Kidney (tissue), 14 donors: Measurements from ENCODE around the gene TLE1. TPM values are rescaled to one million over a fixed set of nuclear protein-coding genes. Genes with fewer than 3 reads are reported as not detected.

Source experiments
- DNase-seq, 5 donors: peaks; one replicate each; pipeline ENCODE4 v3.0.0-alpha.2; 2013 to 2020
- FAIRE-seq: peaks from 2 replicates; lab custom pipeline; 2012; peaks lifted over from hg19 to GRCh38; lab: Jason Lieb, UNC
- H3K27ac ChIP-seq, 2 donors: one replicate each; pipeline ENCODE4 v1.7.0; 2013; ENCODE audit warnings: low read depth in 2 of 2, low read length in 2 of 2, inconsistent platforms in 1 of 2
- H3K27me3 ChIP-seq: one replicate; pipeline ENCODE4 v1.7.1; 2013; ENCODE audit warnings: low read length, inconsistent platforms; ENCODE audit not compliant: control insufficient read depth, insufficient read depth
- H3K36me3 ChIP-seq, 3 donors: one replicate each; pipeline versions ENCODE4 v1.7.0 to v1.7.1; 2013; ENCODE audit warnings: low read length in 3 of 3, control low read depth in 1 of 3, inconsistent platforms in 1 of 3; ENCODE audit not compliant: insufficient read depth in 3 of 3, control insufficient read depth in 2 of 3
- H3K4me1 ChIP-seq, 3 donors: one replicate each; pipeline versions ENCODE4 v1.7.0 to v1.7.1; 2013; ENCODE audit warnings: low read length in 3 of 3, inconsistent platforms in 1 of 3, low read depth in 1 of 3; ENCODE audit not compliant: control insufficient read depth in 2 of 3, insufficient read depth in 2 of 3
- H3K4me3 ChIP-seq, 3 donors: one replicate each; pipeline versions ENCODE4 v1.7.0 to v1.8.1; 2013; ENCODE audit warnings: low read length in 3 of 3, control low read depth in 1 of 3, inconsistent platforms in 1 of 3
- H3K9ac ChIP-seq, 3 donors: one replicate each; pipeline versions ENCODE4 v1.7.0 to v1.7.1; 2013; ENCODE audit warnings: low read length in 3 of 3, control low read depth in 1 of 3, inconsistent platforms in 1 of 3
- H3K9me3 ChIP-seq, 3 donors: one replicate each; pipeline versions ENCODE4 v1.7.0 to v1.7.1; 2013; ENCODE audit warnings: low read length in 3 of 3, control low read depth in 1 of 3, inconsistent platforms in 1 of 3; ENCODE audit not compliant: control insufficient read depth in 2 of 3, insufficient read depth in 1 of 3
- intact Hi-C: fragments of 100-400 bp; cut with DNase I; formaldehyde crosslinking; loops from one replicate; pipeline ENCODE4 v1.11.1; 2022
- polyA plus RNA-seq: library from polyadenylated mRNA; stranded (reverse); fragments of 350-450 nt; fragmentation: Illumina TruSeq; extraction: RNeasy Lipid Tissue Mini Kit (QIAGEN cat#74804); gene quantifications from one replicate; pipeline ENCODE4 v1.2.3, GENCODE V29; 2014; ENCODE audit warnings: low read depth, low replicate concordance; ENCODE audit not compliant: insufficient read depth
- total RNA-seq: library from RNA; stranded (reverse); fragmentation: NEBNext Ultra II Directional; extraction: Animal tissue kit (Norgen Biotek cat#: 25700); gene quantifications from one replicate; pipeline ENCODE4 v1.2.1, GENCODE V29; 2021
- TF ChIP-seq, protein P1 (sequence below): IDR thresholded peaks from 3 replicates; pipeline ENCODE4 v1.5.1; 2012; ENCODE audit warnings: mild to moderate bottlenecking, moderate library complexity, borderline replicate concordance; ENCODE audit not compliant: insufficient read depth; ENCODE audit errors: extremely low read depth
- donor health status: control.
- donor health status: control.
- donor health status: control.
- donor health status: control.
- donor health status: control.
- donor health status: DM: yes; HTN: yes; CAD: no.
- donor health status: Normal renal cell carcinoma (clear cell type).

Gene TLE1
- total and polyA plus RNA-seq, 2 donors from 2014 or later: 10.8 to 52.5 TPM

DNA sequence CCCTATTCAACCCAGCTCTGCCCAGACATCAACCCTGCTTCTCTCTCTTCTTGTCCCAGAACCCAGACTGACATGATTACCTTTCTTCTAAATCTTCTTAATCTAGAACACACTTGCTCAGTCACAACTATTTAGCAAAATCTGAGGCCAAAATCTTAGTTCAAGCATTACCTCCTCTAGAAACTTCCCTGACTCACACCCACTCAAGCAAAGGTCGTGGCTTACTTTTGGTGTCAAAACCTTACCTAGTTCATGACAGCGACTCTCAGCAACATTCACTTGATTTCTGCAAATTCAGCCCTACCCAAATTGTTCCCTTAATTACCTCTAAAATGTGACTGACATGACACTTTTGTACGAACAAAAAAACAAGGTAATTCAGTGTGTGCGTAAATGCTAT lies 130.2 kb downstream of the TLE1 start:
- H3K4me1 ChIP-seq: peaks cover 0 to 10% (median 5%) of the 10 kb centered on the region in 3 donors
- no peak for FAIRE-seq

DNA sequence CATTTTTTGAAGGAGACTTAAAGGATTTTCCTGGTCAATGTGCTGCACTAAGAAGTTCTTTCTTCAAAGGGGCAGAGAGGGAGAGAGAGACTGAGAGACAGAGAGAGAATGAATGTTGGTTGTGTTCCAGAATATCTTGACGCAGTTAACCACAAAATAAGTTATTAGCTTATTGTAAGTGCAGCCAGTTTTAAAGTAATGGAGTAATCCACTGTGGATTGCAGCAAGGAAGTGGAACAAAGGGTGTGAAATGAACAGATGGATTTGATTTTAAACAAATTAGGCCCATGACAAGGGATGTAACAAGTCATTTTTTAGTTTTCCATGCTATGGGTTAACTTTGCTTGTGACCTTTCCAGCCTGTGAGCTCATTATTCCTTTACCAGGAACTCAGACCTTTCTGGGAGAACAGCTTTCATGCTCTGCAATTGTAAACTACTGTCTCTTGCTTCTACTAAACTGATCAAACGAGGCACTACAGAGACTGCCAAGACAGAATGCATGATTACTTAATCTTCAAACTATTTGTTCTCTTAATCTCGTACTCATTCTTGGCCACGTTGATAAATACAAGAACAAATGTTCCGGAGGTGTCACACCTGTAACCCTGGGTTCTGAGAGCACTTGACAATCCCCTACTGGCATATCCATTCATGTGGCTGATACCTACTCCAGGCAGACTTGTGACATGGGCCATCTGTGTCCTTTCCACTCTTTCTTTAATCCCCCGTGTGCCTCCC lies 131.1 kb downstream of the TLE1 start:
- Histone ChIP-seq H3K4me1 (peaks cover 0 to 10% (median 5%) of the 10 kb centered on the region in 3 donors), H3K27ac (peak overlapping the region; percentile 40 to 67), H3K9me3 (no peaks in the 10 kb centered on the region), H3K9ac (no peak overlapping the region), H3K4me3 (no peak overlapping the region), H3K27me3 (no peaks in the 10 kb centered on the region), H3K36me3 (no peaks in the 10 kb centered on the region)
- FAIRE-seq (no peak), DNase-seq (peak in 2 of 5 donors; percentile 55 to 69)
- intact Hi-C loops: no loop called here
- TF ChIP-seq, protein P1, sequence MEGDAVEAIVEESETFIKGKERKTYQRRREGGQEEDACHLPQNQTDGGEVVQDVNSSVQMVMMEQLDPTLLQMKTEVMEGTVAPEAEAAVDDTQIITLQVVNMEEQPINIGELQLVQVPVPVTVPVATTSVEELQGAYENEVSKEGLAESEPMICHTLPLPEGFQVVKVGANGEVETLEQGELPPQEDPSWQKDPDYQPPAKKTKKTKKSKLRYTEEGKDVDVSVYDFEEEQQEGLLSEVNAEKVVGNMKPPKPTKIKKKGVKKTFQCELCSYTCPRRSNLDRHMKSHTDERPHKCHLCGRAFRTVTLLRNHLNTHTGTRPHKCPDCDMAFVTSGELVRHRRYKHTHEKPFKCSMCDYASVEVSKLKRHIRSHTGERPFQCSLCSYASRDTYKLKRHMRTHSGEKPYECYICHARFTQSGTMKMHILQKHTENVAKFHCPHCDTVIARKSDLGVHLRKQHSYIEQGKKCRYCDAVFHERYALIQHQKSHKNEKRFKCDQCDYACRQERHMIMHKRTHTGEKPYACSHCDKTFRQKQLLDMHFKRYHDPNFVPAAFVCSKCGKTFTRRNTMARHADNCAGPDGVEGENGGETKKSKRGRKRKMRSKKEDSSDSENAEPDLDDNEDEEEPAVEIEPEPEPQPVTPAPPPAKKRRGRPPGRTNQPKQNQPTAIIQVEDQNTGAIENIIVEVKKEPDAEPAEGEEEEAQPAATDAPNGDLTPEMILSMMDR: no peak

More for the DNA sequence above, 130.2 kb downstream of the TLE1 start:
- Histone ChIP-seq H3K27ac (peak overlapping the region in 1 of 2 donors; percentile 67), H3K36me3 (no peaks in the 10 kb centered on the region), H3K9me3 (no peaks in the 10 kb centered on the region), H3K9ac (no peak overlapping the region), H3K4me3 (no peak overlapping the region), H3K27me3 (no peaks in the 10 kb centered on the region)
- DNase-seq: no peak
- TF ChIP-seq, protein P1: no peak
- intact Hi-C loops: no loop called here

GRCh38 chr9:81557452-81558090 lies 131.8 kb downstream of the TLE1 start:
- H3K27me3 ChIP-seq: no peaks in the 10 kb centered on the region
- TF ChIP-seq, protein P1: no peak
- no peak for DNase-seq
- no peaks in the 10 kb centered on the region for H3K9me3 ChIP-seq
- peaks cover 3 to 10% (median 5%) of the 10 kb centered on the region in 3 donors for H3K4me1 ChIP-seq
- H3K27ac ChIP-seq: peak overlapping the region in 1 of 2 donors; percentile 45
- H3K36me3 ChIP-seq: no peaks in the 10 kb centered on the region
- no peak overlapping the region for H3K9ac ChIP-seq
- no peak overlapping the region for H3K4me3 ChIP-seq
- FAIRE-seq: no peak
- intact Hi-C loops: no loop called here
